Mucosa of rectum (tissue), 2 donors: ENCODE measurements around the gene KANSL2.
"Not testable (repeated sequence)": the region's sequence is repeated elsewhere in the genome, so short reads cannot be mapped to it uniquely, and the experiment has no call there.

Experiments
- H3K27ac ChIP-seq, 2 donors: one replicate each; pipeline ENCODE4 v1.7.0; 2013; ENCODE audit warnings: inconsistent platforms in 2 of 2, low read depth in 2 of 2, low read length in 2 of 2
- H3K27me3 ChIP-seq, 2 donors: one replicate each; pipeline ENCODE4 v1.7.0; 2013; ENCODE audit warnings: low read length in 2 of 2; ENCODE audit not compliant: control insufficient read depth in 2 of 2, insufficient read depth in 2 of 2
- H3K36me3 ChIP-seq, 2 donors: one replicate each; pipeline ENCODE4 v1.7.0; 2013; ENCODE audit warnings: low read length in 2 of 2; ENCODE audit not compliant: control insufficient read depth in 2 of 2, insufficient read depth in 2 of 2
- H3K4me1 ChIP-seq, 2 donors: one replicate each; pipeline ENCODE4 v1.7.0; 2013; ENCODE audit warnings: low read length in 2 of 2, mild to moderate bottlenecking in 1 of 2; ENCODE audit not compliant: control insufficient read depth in 2 of 2, insufficient read depth in 2 of 2
- H3K4me3 ChIP-seq, 2 donors: one replicate each; pipeline ENCODE4 v1.7.0; 2013; ENCODE audit warnings: low read length in 2 of 2
- H3K9ac ChIP-seq, 2 donors: one replicate each; pipeline ENCODE4 v1.7.0; 2013; ENCODE audit warnings: low read length in 2 of 2, low read depth in 1 of 2, mild to moderate bottlenecking in 1 of 2
- H3K9me3 ChIP-seq, 2 donors: one replicate each; pipeline ENCODE4 v1.7.0; 2013; ENCODE audit warnings: low read length in 2 of 2; ENCODE audit not compliant: control insufficient read depth in 2 of 2
- donor health status: healthy.
- donor health status: Normal muscosa, but diverticular disease.

Gene KANSL2

GRCh38 chr12:48651681-48652080, 30.4 kb downstream of the KANSL2 start:
- no peaks in the 10 kb centered on the region for H3K4me1 ChIP-seq
- no peaks in the 10 kb centered on the region for H3K9me3 ChIP-seq
- peaks cover 35 to 45% of the 10 kb centered on the region in 2 donors for H3K36me3 ChIP-seq
- no peak overlapping the region for H3K9ac ChIP-seq
- no peak overlapping the region for H3K4me3 ChIP-seq
- H3K27ac ChIP-seq: no peak overlapping the region
- no peaks in the 10 kb centered on the region for H3K27me3 ChIP-seq

- H3K9me3 ChIP-seq, H3K9ac ChIP-seq, H3K4me1 ChIP-seq, H3K27me3 ChIP-seq, H3K36me3 ChIP-seq, H3K27ac ChIP-seq, H3K4me3 ChIP-seq: not testable (repeated sequence)
These were observed 36.7 kb downstream of the KANSL2 start for GRCh38 chr12:48645354-48645753.

GRCh38 chr12:48643011-48643410, 39.0 kb downstream of the KANSL2 start:
- Histone ChIP-seq H3K27ac (no peak overlapping the region), H3K9me3 (no peaks in the 10 kb centered on the region), H3K4me3 (no peak overlapping the region), H3K4me1 (no peaks in the 10 kb centered on the region), H3K9ac (no peak overlapping the region), H3K36me3 (peaks cover 0 to 7% of the 10 kb centered on the region in 2 donors), H3K27me3 (no peaks in the 10 kb centered on the region)

DNA sequence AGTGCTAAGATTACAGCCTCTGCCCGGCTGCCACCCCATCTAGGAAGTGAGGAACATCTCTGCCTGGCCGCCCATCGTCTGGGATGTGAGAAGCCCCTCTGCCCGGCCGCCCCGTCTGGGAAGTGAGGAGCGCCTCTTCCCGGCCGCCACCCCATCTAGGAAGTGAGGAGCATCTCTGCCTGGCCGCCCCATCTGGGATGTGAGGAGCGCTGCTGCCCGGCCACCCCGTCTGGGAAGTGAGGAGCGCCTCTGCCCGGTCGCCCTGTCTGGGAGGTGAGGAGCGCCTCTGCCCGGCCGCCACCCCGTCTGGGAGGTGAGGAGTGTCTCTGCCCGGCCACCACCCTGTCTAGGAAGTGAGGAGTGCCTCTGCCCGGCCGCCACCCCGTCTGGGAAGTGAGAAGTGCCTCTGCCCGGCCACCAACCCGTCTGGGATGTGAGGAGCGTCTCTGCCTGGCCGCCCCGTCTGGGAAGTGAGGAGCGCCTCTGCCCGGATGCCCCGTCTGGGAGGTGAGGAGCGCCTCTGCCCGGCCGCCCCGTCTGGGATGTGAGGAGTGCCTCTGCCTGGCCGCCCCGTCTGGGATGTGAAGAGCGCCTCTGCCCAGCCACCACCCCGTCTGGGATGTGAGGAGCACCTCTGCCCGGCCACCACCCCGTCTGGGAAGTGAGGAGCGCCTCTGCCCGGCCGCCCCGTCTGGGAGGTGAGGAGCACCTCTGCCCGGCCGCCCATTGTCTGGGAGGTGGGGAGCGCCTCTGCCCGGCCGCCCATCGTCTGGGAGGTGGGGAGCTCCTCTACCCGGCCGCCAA, 40.1 kb downstream of the KANSL2 start:
- H3K9me3 ChIP-seq, H3K4me1 ChIP-seq: not testable (repeated sequence)

GRCh38 chr12:48640854-48641253, 41.2 kb downstream of the KANSL2 start:
- H3K4me3 ChIP-seq: no peak overlapping the region
- no peaks in the 10 kb centered on the region for H3K27me3 ChIP-seq
- no peaks in the 10 kb centered on the region for H3K4me1 ChIP-seq
- H3K27ac ChIP-seq: no peak overlapping the region
- no peaks in the 10 kb centered on the region for H3K9me3 ChIP-seq
- peaks cover 0 to 3% of the 10 kb centered on the region in 2 donors for H3K36me3 ChIP-seq
- no peak overlapping the region for H3K9ac ChIP-seq

More for the DNA sequence above, 40.1 kb downstream of the KANSL2 start:
- H3K27ac ChIP-seq, H3K27me3 ChIP-seq, H3K9ac ChIP-seq, H3K4me3 ChIP-seq, H3K36me3 ChIP-seq: not testable (repeated sequence)

DNA sequence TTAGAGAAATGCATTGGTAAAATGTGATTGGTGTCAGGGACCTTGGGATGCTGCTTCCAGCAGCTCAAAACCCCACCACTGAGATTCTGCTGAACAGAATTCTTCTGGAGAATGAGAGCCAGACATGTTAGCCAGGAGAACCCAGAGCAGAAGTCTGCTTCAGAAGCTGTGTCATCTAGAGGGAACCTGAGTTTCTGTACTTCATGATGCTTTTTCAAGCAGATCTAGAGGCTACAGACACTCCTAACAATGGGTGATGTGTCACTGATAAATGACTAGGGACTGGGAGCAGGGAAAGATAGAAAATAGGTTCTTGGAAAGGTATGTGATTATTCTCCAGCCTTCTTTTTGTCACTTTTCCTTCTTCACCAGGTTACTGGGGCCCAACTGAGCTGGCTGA, 41.6 kb downstream of the KANSL2 start:
- Histone ChIP-seq H3K27me3 (no peaks in the 10 kb centered on the region), H3K36me3 (peaks cover 0 to 3% of the 10 kb centered on the region in 2 donors), H3K9me3 (no peaks in the 10 kb centered on the region), H3K27ac (no peak overlapping the region), H3K9ac (no peak overlapping the region), H3K4me1 (no peaks in the 10 kb centered on the region), H3K4me3 (no peak overlapping the region)

DNA sequence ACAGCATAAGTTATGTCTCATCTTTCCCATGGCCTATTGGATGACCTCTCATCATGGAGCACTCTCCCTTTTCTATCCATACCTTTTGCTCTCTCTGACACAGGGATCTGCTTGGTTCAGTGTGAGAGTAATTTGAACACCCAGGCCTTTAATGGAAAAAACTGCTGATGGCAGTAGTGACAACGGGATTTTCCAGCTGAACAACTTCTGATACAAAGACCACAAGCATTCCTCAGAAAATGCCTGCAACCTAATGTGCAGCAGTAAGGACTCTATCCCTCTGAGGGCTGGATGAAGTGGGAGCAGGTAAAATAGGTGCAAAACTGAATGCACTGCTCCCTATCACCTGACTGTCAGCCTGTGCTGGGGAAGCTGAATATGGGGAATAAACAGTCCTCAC, 51.0 kb downstream of the KANSL2 start:
- Histone ChIP-seq H3K9me3 (no peaks in the 10 kb centered on the region), H3K27me3 (peaks cover 5 to 6% of the 10 kb centered on the region in 2 donors), H3K36me3 (no peaks in the 10 kb centered on the region), H3K4me1 (no peaks in the 10 kb centered on the region), H3K9ac (no peak overlapping the region), H3K27ac (no peak overlapping the region), H3K4me3 (no peak overlapping the region)

DNA sequence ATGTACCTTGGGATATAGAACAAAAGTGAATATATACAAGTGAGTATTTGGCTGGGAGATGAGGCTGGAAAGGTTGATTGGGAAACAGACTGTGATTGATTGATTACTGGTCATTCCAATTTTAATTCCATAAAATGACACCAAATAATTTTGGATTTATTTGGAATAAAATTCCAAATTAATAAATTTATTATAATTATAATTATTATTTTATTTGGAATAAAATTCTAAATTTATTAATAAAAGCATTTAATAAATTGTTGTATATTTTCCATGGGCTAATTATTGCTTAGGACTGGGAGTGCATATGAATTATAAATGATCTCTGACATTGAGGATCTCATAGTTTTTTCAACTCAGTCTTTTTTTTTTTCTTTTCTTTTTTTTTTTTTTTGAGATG, 51.7 kb downstream of the KANSL2 start:
- Histone ChIP-seq H3K9me3 (no peaks in the 10 kb centered on the region), H3K27ac (no peak overlapping the region), H3K36me3 (no peaks in the 10 kb centered on the region), H3K4me1 (no peaks in the 10 kb centered on the region), H3K4me3 (no peak overlapping the region), H3K27me3 (peaks cover 5 to 6% of the 10 kb centered on the region in 2 donors), H3K9ac (no peak overlapping the region)

- Histone ChIP-seq H3K9ac (no peak overlapping the region), H3K36me3 (no peaks in the 10 kb centered on the region), H3K27me3 (peaks cover 5 to 6% of the 10 kb centered on the region in 2 donors), H3K9me3 (no peaks in the 10 kb centered on the region), H3K4me3 (no peak overlapping the region), H3K4me1 (no peaks in the 10 kb centered on the region), H3K27ac (no peak overlapping the region)
These were observed 52.5 kb downstream of the KANSL2 start for GRCh38 chr12:48629541-48629940.

DNA sequence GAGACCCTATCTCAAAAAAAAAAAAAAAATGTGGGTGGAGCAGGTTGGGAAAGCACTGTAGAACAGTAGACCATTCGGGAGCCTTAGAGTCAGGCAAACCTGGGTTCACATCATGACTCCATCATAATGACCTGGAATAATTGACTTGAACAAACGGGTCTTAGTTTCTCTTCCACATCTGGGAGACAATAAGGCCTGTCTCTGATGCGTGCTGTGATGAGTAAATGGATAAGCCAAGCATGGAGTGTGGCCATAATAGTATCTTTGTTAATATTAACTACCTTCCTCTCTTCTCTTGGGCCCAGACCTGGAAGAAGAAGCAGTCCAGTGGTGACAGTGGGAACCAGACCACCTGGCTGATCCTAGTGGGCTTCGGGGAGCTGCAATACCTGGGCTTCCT, 54.5 kb downstream of the KANSL2 start:
- Histone ChIP-seq H3K27ac (no peak overlapping the region), H3K4me3 (no peak overlapping the region), H3K27me3 (peaks cover 2 to 5% of the 10 kb centered on the region in 2 donors), H3K36me3 (no peaks in the 10 kb centered on the region), H3K9ac (no peak overlapping the region), H3K4me1 (no peaks in the 10 kb centered on the region), H3K9me3 (no peaks in the 10 kb centered on the region)
